Thyroid gland (tissue), 4 donors: ENCODE measurements around the gene STRIP1. TPM values are rescaled to one million over a fixed set of nuclear protein-coding genes. Genes with fewer than 3 reads are reported as not detected.

ENCODE experiments used
- DNase-seq, 2 donors: peaks; one replicate each; pipeline ENCODE4 v3.0.0-alpha.2; 2019
- H3K27ac ChIP-seq, 3 donors: fragments of 200-600 bp; sonication (generic); 1 replicate in 2 of 3; 2 replicates in 1 of 3; pipeline ENCODE4 v1.5.1; 2016 to 2019; ENCODE audit warnings: mild to moderate bottlenecking in 1 of 3, moderate library complexity in 1 of 3
- H3K27me3 ChIP-seq: fragments of 200-600 bp; sonication (generic); one replicate; pipeline ENCODE4 v1.5.1; 2019
- H3K36me3 ChIP-seq, 2 donors: fragments of 200-600 bp; sonication (generic); one replicate each; pipeline ENCODE4 v1.5.1; 2016 to 2019
- H3K4me1 ChIP-seq, 2 donors: fragments of 200-600 bp; sonication (generic); one replicate each; pipeline ENCODE4 v1.5.1; 2017 to 2019
- H3K4me3 ChIP-seq, 3 donors: fragments of 200-600 bp; sonication (generic); replicated peaks in 1 of 3; 1 replicate in 2 of 3; 2 replicates in 1 of 3; pipeline ENCODE4 v1.5.1; 2016; ENCODE audit warnings: mild to moderate bottlenecking in 1 of 3
- H3K9me3 ChIP-seq: fragments of 200-600 bp; sonication (generic); one replicate; pipeline ENCODE4 v1.5.1; 2017
- POLR2A ChIP-seq, 2 donors: fragments of 450-650 bp; IDR thresholded peaks; one replicate each; pipeline ENCODE4 v1.6.1; 2017; ENCODE audit warnings: antibody characterized with exemption in 2 of 2, mild to moderate bottlenecking in 2 of 2, moderate library complexity in 1 of 2
- WGBS, 2 donors: methylation state at CpG; one replicate each; pipeline ENCODE4 v1.1.5; 2017; 5-methylcytosine and 5-hydroxymethylcytosine counted together
- intact Hi-C: fragments of 100-400 bp; cut with DNase I; formaldehyde crosslinking; loops from one replicate; pipeline ENCODE4 v1.15.1; 2023
- total RNA-seq, 4 donors: library from RNA; depleted of rRNA; stranded (reverse); fragments of >200 nt; gene quantifications; one replicate each; pipeline ENCODE4 v1.2.3, GENCODE V29; 2016
- TF ChIP-seq, protein P1 (sequence below), 6 experiments: fragments of 200-600 bp in 3 of 6; fragments of 450-650 bp in 3 of 6; sonication (generic) in 3 of 6; IDR thresholded peaks; one replicate each; pipeline ENCODE4 v1.5.1; 2016 to 2019; ENCODE audit warnings: antibody characterized with exemption in 6 of 6, mild to moderate bottlenecking in 2 of 6, inconsistent platforms in 1 of 6, moderate library complexity in 1 of 6

Gene STRIP1
- total RNA-seq, 4 donors from 2014 or later = 36.2 to 63.4 (median 45.2) TPM

DNA sequence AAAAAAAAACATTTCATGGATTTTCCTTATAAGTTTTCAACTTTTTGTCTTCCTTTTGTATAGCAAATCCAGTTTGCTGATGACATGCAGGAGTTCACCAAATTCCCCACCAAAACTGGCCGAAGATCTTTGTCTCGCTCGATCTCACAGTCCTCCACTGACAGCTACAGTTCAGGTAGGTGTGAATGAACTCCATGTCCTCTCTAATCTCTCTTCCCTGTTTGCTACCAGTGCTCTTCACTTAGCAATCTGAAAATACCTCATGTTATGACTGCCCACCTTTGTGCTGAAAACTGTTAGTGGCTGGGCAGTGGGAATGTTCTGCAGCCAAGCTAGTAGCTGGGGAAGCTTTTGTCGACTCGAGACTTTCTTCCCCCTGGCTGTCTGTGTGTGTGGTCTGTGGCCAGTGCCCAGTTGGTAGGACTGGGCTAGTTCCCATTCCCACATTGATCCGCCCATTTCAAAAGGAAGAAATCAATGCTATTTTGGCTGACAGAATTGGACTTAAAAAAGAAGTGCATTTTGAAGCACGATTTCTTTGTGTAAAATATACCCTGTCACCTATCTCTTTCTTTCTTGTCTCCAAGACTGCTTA lies 25.4 kb upstream of the STRIP1 start:
- no peak for DNase-seq
- intact Hi-C loops = no loop called here
- no peaks in the 10 kb centered on the region for H3K9me3 ChIP-seq
- peaks cover 29 to 34% of the 10 kb centered on the region in 2 donors for H3K4me1 ChIP-seq
- H3K36me3 ChIP-seq = peaks cover 38 to 43% of the 10 kb centered on the region in 2 donors
- no peak overlapping the region for H3K27ac ChIP-seq
- H3K27me3 ChIP-seq = no peaks in the 10 kb centered on the region
- no peak for TF ChIP-seq POLR2A (IDR thresholded peaks at IDR 0.05)
- 87 to 92% methylated on average over 7 of the region's 7 CpGs for WGBS, 2 donors
- H3K4me3 ChIP-seq = no peak overlapping the region

DNA sequence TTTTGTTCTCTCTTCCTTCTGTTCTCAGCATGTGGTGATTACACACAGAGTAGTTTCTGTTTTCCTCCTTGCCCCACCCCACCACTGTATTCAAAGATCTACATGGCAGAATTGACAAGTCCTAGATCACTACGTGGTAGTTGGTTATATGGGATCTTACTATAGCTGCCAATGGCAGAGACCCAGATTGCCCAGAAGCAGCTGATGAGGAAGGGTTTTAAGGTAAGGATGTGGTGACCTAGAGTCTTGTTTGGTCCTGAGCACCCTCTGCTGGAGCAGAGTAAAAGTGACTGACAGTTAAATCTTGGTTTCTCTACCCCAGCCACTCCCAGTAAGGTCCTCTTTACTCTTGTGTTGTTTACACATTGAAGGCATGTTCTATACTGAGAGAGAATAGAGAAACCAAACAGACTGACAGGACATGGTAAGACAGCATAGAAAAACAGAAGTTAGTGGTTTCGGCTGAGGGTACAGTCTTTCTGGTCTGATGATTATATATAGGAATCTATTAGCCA lies 22.8 kb upstream of the STRIP1 start:
- no peaks in the 10 kb centered on the region for H3K27me3 ChIP-seq
- H3K9me3 ChIP-seq = no peaks in the 10 kb centered on the region
- H3K27ac ChIP-seq = no peak overlapping the region
- no peak overlapping the region for H3K4me3 ChIP-seq
- H3K36me3 ChIP-seq = peaks cover 63% of the 10 kb centered on the region in 2 donors
- TF ChIP-seq, protein P1, sequence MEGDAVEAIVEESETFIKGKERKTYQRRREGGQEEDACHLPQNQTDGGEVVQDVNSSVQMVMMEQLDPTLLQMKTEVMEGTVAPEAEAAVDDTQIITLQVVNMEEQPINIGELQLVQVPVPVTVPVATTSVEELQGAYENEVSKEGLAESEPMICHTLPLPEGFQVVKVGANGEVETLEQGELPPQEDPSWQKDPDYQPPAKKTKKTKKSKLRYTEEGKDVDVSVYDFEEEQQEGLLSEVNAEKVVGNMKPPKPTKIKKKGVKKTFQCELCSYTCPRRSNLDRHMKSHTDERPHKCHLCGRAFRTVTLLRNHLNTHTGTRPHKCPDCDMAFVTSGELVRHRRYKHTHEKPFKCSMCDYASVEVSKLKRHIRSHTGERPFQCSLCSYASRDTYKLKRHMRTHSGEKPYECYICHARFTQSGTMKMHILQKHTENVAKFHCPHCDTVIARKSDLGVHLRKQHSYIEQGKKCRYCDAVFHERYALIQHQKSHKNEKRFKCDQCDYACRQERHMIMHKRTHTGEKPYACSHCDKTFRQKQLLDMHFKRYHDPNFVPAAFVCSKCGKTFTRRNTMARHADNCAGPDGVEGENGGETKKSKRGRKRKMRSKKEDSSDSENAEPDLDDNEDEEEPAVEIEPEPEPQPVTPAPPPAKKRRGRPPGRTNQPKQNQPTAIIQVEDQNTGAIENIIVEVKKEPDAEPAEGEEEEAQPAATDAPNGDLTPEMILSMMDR (IDR thresholded peaks at IDR 0.05) = peak in 4 of 6 experiments; percentile 34 to 47 (median 37)
- TF ChIP-seq POLR2A (IDR thresholded peaks at IDR 0.05) = no peak
- WGBS, 2 donors = 69 to 70% methylated on average over 2 of the region's 2 CpGs
- DNase-seq = no peak
- peaks cover 12% of the 10 kb centered on the region in 2 donors for H3K4me1 ChIP-seq
- intact Hi-C loops = no loop called here

DNA sequence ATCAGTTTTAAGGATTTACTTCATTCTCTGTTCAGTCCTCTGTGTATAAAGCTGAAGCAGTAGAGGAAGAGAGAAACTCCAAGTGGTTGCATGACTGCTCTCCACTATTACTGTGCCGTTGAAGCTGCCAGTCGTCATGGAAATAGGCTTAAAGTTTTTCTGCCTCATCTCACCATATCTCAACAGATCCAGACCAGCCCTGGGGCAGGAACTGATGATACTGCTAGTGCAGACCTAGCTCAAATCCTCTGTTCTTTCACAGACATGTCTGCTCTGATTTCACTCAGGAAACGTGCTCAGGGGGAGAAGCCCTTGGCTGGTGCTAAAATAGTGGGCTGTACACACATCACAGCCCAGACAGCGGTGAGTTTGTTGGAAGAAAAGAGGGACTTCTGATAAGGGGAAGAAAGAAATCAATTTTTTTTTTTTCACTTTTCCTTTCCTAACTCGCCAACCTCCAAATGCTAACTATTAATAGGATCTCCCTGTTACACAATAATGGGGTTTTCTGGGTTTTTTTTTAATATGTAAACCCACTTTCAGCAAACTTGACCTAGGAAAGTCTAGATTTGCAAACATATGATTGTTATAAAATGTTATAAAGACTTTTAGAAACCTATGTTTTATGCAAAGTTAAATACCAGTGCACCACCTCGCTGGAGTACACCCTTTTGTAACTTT lies 22.2 kb upstream of the STRIP1 start:
- 80 to 82% methylated on average over 6 of the region's 6 CpGs for WGBS, 2 donors
- H3K27ac ChIP-seq = no peak overlapping the region
- H3K9me3 ChIP-seq = no peaks in the 10 kb centered on the region
- intact Hi-C loops = no loop called here
- H3K4me3 ChIP-seq = no peak overlapping the region
- H3K4me1 ChIP-seq = peaks cover 5% of the 10 kb centered on the region in 2 donors
- TF ChIP-seq POLR2A (IDR thresholded peaks at IDR 0.05) = no peak
- H3K27me3 ChIP-seq = no peaks in the 10 kb centered on the region
- DNase-seq = no peak
- H3K36me3 ChIP-seq = peaks cover 70% of the 10 kb centered on the region in 2 donors

- TF ChIP-seq, protein P1 (IDR thresholded peaks at IDR 0.05) = no peak
- no peak for DNase-seq
- peaks cover 89 to 94% of the 10 kb centered on the region in 2 donors for H3K36me3 ChIP-seq
- H3K4me3 ChIP-seq = no peak overlapping the region
- 86 to 87% methylated on average over 3 of the region's 3 CpGs for WGBS, 2 donors
- H3K4me1 ChIP-seq = no peaks in the 10 kb centered on the region
- intact Hi-C loops = no loop called here
- H3K9me3 ChIP-seq = no peaks in the 10 kb centered on the region
- no peak overlapping the region for H3K27ac ChIP-seq
- no peaks in the 10 kb centered on the region for H3K27me3 ChIP-seq
Observed at GRCh38 chr1:110017792-110018191, 16.6 kb upstream of the STRIP1 start.

DNA sequence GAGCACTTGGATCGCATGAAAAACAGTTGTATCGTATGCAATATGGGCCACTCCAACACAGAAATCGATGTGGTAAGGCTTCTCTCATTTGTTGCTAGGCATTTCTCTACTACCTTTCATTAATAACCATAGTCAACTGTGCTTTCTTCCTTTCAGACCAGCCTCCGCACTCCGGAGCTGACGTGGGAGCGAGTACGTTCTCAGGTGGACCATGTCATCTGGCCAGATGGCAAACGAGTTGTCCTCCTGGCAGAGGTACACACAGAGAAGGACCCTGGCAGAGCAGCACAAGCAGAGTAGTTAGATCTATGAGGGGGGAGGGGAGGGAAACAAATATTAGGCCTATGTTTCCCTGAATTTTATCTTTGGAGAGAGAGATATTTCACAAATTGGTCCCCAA lies 16.0 kb upstream of the STRIP1 start:
- H3K27me3 ChIP-seq = no peaks in the 10 kb centered on the region
- no peak overlapping the region for H3K4me3 ChIP-seq
- TF ChIP-seq, protein P1 (IDR thresholded peaks at IDR 0.05) = no peak
- TF ChIP-seq POLR2A (IDR thresholded peaks at IDR 0.05) = no peak
- 97 to 98% methylated on average over 9 of the region's 9 CpGs for WGBS, 2 donors
- DNase-seq = no peak
- H3K27ac ChIP-seq = no peak overlapping the region
- H3K4me1 ChIP-seq = no peaks in the 10 kb centered on the region
- H3K9me3 ChIP-seq = no peaks in the 10 kb centered on the region
- peaks cover 89 to 91% of the 10 kb centered on the region in 2 donors for H3K36me3 ChIP-seq
- intact Hi-C loops = no loop called here

DNA sequence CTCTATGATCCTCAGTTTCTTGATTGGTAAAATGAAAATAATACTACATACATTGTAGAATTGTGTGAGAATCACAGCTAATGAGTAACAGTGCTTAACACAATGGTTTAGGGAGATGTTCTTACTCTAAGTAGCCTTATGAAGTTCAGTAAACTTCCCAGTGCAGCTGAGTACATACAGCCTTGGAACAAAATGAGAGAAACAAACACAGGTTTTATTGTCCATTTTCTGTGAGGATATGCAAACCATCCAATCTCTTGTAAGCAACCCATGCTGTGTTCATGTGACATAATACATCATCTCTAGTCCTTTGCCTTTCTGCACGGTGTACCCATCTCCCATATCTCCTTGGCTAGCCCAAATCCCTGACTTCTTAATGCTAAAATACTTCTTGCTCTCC lies 14.7 kb upstream of the STRIP1 start:
- Histone ChIP-seq H3K4me1 (no peaks in the 10 kb centered on the region), H3K27me3 (no peaks in the 10 kb centered on the region), H3K27ac (no peak overlapping the region), H3K9me3 (no peaks in the 10 kb centered on the region), H3K4me3 (no peak overlapping the region), H3K36me3 (peaks cover 81 to 89% of the 10 kb centered on the region in 2 donors)
- intact Hi-C loops = no loop called here
- 89 to 93% methylated on average over 1 of the region's 1 CpG for WGBS, 2 donors
- DNase-seq = no peak
- TF ChIP-seq, protein P1 (IDR thresholded peaks at IDR 0.05) = no peak
